Measurements from ENCODE around the gene MYOD1. TPM values are rescaled to one million over a fixed set of nuclear protein-coding genes. Genes with fewer than 3 reads are reported as not detected.

The MYOD1 gene
- total and polyA plus RNA-seq, 2 of the 13 experiments (the other 11 are each of a cell fraction or from before 2014, with no cell fraction given), result not detected

DNA sequence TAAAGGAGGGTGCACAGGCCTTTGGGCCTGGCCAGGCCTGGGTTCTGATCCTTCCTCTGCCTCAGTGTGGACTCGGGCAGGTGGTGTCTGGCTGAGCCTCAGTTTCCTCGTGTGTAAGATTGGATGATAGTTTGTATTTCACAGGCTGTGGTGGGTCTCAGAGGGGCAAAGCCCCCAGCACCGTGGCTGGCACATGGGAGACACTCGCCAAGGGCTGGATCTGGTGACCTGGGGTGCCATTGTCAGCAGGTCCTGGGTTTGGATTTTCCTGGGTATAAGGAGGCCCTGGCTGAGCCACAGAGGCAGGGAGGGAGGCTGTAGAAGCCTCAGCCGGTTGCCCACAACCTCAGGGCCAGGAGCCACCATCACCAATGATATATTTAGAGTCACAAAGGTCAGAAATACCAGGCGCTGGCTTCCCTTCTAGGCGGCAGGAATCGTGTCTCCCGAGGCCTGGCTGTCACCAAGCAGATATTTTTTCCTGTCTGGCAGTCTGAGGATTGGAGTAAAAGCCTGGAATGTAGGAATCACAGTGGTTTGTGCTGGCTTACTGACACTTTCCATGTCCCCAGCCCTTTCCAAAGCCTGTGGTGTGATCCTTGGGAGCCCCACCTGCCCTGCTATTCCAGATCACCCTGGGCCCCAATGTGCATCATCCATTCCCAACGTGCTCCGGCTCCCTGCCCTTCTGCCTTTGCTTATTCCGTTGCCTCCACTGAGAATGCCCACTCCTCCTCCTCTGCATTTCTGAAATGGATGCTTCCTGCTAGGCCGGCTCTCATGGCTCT is 30.8 kb downstream of the MYOD1 start (continued):
- TF ChIP-seq HNF1A (IDR thresholded peaks at IDR 0.05; ENCODE audit: low read depth), result no peak
- no peak for TF ChIP-seq HNF1A (CRISPR knock-in tag; IDR thresholded peaks at IDR 0.05; ENCODE audit: borderline replicate concordance)
- no peak for TF ChIP-seq MTF1 (CRISPR knock-in tag; IDR thresholded peaks at IDR 0.05)
- TF ChIP-seq NFIB (CRISPR knock-in tag; IDR thresholded peaks at IDR 0.05; ENCODE audit: borderline replicate concordance), result no peak
- TF ChIP-seq, protein P1, sequence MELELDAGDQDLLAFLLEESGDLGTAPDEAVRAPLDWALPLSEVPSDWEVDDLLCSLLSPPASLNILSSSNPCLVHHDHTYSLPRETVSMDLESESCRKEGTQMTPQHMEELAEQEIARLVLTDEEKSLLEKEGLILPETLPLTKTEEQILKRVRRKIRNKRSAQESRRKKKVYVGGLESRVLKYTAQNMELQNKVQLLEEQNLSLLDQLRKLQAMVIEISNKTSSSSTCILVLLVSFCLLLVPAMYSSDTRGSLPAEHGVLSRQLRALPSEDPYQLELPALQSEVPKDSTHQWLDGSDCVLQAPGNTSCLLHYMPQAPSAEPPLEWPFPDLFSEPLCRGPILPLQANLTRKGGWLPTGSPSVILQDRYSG (CRISPR knock-in tag; IDR thresholded peaks at IDR 0.05), result no peak
- TF ChIP-seq ZNF574 (CRISPR knock-in tag; IDR thresholded peaks at IDR 0.05), result no peak
- no peak for TF ChIP-seq ARNT2 (CRISPR knock-in tag; IDR thresholded peaks at IDR 0.05; ENCODE audit: low read depth)
- TF ChIP-seq ZFX (CRISPR knock-in tag; IDR thresholded peaks at IDR 0.05; ENCODE audit: low read depth), result no peak
- TF ChIP-seq PHB2 (IDR thresholded peaks at IDR 0.05; ENCODE audit: partially characterized antibody), result no peak
